ENCODE data around the gene AJM1.

AJM1 gene

DNA sequence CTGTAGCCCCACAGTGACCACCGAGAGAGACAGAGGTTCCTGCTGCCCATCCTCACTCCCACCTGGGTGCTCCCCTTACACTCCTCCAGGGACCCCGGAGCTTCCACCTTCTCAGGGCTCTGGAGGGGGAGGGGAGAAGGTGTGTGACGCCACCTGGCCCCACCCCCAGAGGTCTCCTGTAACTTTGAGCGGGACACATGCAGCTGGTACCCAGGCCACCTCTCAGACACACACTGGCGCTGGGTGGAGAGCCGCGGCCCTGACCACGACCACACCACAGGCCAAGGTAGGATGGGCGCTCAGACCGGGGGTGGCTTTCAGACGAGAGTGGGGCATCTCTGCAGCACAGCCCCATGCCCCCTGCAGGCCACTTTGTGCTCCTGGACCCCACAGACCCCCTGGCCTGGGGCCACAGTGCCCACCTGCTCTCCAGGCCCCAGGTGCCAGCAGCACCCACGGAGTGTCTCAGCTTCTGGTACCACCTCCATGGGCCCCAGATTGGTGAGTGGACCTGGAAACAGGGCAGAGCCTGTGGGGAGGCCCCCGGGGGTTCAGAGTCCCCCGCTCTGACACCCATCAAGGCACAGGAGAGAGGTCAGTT lies 14.4 kb downstream of the AJM1 start:
- no peak for TF ChIP-seq PAX5 (IDR thresholded peaks at IDR 0.05; ENCODE audit: insufficient read depth, low read length, severe bottlenecking)
- TF ChIP-seq SPI1 (IDR thresholded peaks at IDR 0.05; ENCODE audit: low read depth, low read length), result no peak
- no peak for TF ChIP-seq TAF1 (IDR thresholded peaks at IDR 0.05; ENCODE audit: low read depth, low read length)
- no peak for TF ChIP-seq POLR2A (IDR thresholded peaks at IDR 0.05; ENCODE audit: low read depth, low read length)
- no peak for TF ChIP-seq POLR2AphosphoS5 (IDR thresholded peaks at IDR 0.05; ENCODE audit: low read depth, low read length)
- TF ChIP-seq POU2F2 (IDR thresholded peaks at IDR 0.05; ENCODE audit: low read depth, low read length), result no peak
- no peak for FAIRE-seq
- no peak for DNase-seq (ENCODE audit: insufficient read length, low spot score)

DNA sequence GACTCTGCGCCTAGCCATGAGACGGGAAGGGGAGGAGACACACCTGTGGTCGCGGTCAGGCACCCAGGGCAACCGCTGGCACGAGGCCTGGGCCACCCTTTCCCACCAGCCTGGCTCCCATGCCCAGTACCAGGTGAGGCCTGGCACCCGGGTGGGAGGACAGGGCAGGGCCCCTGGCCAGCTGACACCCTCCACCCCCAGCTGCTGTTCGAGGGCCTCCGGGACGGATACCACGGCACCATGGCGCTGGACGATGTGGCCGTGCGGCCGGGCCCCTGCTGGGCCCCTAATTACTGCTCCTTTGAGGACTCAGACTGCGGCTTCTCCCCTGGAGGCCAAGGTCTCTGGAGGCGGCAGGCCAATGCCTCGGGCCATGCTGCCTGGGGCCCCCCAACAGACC lies 14.9 kb downstream of the AJM1 start:
- DNase-seq (ENCODE audit: insufficient read length, low spot score) (no peak), FAIRE-seq (no peak)
- TF ChIP-seq SPI1 (IDR thresholded peaks at IDR 0.05; ENCODE audit: low read depth, low read length) (no peak), POLR2AphosphoS5 (IDR thresholded peaks at IDR 0.05; ENCODE audit: low read depth, low read length) (no peak), POLR2A (IDR thresholded peaks at IDR 0.05; ENCODE audit: low read depth, low read length) (no peak), POU2F2 (IDR thresholded peaks at IDR 0.05; ENCODE audit: low read depth, low read length) (no peak), PAX5 (IDR thresholded peaks at IDR 0.05; ENCODE audit: insufficient read depth, low read length, severe bottlenecking) (no peak), TAF1 (IDR thresholded peaks at IDR 0.05; ENCODE audit: low read depth, low read length) (no peak)

DNA sequence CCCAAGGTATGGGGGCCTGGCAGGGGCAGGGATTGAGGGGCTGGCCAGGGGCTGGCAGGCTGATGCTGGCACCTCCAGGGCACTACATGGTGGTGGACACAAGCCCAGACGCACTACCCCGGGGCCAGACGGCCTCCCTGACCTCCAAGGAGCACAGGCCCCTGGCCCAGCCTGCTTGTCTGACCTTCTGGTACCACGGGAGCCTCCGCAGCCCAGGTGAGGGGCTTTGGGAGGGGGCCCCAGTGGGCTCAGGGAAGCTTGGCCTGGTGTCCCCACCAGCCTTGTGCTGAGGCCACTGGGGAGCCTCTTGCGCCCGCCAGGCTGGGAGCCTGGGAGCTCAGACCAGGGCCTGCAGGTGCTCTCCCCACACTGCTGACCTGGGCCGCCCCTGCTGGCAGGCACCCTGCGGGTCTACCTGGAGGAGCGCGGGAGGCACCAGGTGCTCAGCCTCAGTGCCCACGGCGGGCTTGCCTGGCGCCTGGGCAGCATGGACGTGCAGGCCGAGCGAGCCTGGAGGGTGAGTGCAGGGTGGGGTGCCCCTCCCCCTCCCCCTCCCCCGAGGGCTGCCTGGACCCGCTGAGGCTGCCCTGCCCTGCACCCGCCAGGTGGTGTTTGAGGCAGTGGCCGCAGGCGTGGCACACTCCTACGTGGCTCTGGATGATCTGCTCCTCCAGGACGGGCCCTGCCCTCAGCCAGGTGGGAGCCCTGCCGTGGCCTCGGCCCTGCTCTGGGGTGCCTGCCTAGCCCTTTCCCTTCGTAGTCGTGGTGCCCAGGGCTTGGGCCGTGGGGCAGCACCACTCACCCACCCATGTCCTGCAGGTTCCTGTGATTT lies 15.5 kb downstream of the AJM1 start:
- DNase-seq (ENCODE audit: insufficient read length, low spot score) (no peak), FAIRE-seq (no peak)
- TF ChIP-seq PAX5 (IDR thresholded peaks at IDR 0.05; ENCODE audit: insufficient read depth, low read length, severe bottlenecking) (no peak), SPI1 (IDR thresholded peaks at IDR 0.05; ENCODE audit: low read depth, low read length) (no peak), POU2F2 (IDR thresholded peaks at IDR 0.05; ENCODE audit: low read depth, low read length) (no peak), POLR2AphosphoS5 (IDR thresholded peaks at IDR 0.05; ENCODE audit: low read depth, low read length) (0 out of 2 replicates have a peak, but pooled peaks have one; percentile 30), TAF1 (IDR thresholded peaks at IDR 0.05; ENCODE audit: low read depth, low read length) (no peak), POLR2A (IDR thresholded peaks at IDR 0.05; ENCODE audit: low read depth, low read length) (no peak)

DNA sequence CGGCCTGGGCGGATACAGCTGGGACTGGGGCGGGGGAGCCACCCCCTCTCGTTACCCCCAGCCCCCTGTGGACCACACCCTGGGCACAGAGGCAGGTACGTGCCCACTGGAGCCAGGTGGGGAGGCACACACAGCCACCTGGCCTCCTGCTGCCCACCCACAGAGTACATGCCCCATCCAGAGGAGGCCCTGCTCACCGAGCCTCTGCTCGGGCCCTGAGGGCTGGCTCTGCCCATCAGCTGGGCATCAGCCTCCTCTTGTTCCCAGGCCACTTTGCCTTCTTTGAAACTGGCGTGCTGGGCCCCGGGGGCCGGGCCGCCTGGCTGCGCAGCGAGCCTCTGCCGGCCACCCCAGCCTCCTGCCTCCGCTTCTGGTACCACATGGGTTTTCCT lies 16.2 kb downstream of the AJM1 start:
- TF ChIP-seq POLR2AphosphoS5 (IDR thresholded peaks at IDR 0.05; ENCODE audit: low read depth, low read length) (no peak), POLR2A (IDR thresholded peaks at IDR 0.05; ENCODE audit: low read depth, low read length) (no peak), POU2F2 (IDR thresholded peaks at IDR 0.05; ENCODE audit: low read depth, low read length) (no peak), SPI1 (IDR thresholded peaks at IDR 0.05; ENCODE audit: low read depth, low read length) (no peak)
- FAIRE-seq, result no peak
- DNase-seq (ENCODE audit: insufficient read length, low spot score), result no peak

DNA sequence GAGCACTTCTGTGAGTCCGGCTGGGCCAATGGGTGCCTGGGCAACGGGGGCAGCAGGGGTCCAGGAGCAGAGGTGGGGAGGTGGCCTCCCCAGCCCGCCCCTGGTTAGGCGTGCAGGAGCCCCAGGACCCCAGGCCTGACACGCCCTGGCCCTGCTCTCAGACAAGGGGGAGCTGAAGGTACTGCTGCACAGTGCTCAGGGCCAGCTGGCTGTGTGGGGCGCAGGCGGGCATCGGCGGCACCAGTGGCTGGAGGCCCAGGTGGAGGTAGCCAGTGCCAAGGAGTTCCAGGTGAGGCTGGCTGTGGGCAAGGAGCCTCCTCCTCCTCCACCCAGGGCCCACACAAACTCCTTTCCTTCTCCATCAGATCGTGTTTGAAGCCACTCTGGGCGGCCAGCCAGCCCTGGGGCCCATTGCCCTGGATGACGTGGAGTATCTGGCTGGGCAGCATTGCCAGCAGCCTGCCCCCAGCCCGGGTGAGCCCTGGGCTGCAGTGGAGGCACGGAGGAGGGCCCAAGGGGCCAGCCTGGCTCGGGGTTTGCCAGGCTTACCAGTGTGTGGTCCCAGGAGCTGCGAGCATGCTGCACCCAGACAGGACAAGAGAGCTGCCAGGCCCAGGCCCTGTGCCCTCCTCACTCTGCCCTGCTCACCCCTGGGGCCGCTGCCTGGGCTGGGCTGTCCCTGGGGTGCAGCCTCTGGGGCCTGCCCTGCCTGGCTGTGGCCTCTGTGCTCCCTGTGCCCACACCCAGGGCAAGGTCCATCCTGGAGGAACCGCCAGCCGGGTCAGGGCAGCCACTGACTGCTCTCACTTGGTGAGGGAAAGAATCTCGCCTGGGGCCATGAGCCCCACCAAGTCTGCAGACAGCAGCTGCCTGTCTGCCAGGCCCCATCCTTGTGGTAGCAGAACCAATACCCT lies 16.8 kb downstream of the AJM1 start:
- no peak for DNase-seq (ENCODE audit: insufficient read length, low spot score)
- FAIRE-seq, result no peak
- TF ChIP-seq POLR2A (IDR thresholded peaks at IDR 0.05; ENCODE audit: low read depth, low read length) (no peak), PAX5 (IDR thresholded peaks at IDR 0.05; ENCODE audit: insufficient read depth, low read length, severe bottlenecking) (no peak)

DNA sequence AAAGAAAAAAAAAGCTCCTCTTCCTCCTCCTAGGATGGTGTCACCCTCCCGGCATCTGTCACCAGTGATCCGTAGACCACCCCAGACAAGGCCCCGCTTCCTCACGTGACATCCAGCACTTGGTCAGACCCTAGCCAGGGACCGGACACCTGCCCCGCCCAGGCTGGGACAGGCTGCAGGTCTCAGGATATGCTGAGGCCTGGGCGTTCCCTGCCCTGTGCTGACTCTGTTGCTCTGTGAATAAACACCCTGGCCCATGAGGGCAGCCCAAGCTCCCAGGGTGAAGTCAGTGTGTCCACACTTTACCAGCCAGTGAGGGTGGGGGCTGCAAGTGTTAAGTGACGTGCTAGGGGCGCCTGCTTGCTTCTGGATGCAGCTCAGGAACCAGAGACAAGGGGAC lies 18.3 kb downstream of the AJM1 start:
- TF ChIP-seq POU2F2 (IDR thresholded peaks at IDR 0.05; ENCODE audit: low read depth, low read length) (no peak), POLR2AphosphoS5 (IDR thresholded peaks at IDR 0.05; ENCODE audit: low read depth, low read length) (peak; percentile 40; the same call in 1 of the 2 replicates)
- FAIRE-seq, result no peak
- DNase-seq (ENCODE audit: insufficient read length, low spot score), result no peak

DNA sequence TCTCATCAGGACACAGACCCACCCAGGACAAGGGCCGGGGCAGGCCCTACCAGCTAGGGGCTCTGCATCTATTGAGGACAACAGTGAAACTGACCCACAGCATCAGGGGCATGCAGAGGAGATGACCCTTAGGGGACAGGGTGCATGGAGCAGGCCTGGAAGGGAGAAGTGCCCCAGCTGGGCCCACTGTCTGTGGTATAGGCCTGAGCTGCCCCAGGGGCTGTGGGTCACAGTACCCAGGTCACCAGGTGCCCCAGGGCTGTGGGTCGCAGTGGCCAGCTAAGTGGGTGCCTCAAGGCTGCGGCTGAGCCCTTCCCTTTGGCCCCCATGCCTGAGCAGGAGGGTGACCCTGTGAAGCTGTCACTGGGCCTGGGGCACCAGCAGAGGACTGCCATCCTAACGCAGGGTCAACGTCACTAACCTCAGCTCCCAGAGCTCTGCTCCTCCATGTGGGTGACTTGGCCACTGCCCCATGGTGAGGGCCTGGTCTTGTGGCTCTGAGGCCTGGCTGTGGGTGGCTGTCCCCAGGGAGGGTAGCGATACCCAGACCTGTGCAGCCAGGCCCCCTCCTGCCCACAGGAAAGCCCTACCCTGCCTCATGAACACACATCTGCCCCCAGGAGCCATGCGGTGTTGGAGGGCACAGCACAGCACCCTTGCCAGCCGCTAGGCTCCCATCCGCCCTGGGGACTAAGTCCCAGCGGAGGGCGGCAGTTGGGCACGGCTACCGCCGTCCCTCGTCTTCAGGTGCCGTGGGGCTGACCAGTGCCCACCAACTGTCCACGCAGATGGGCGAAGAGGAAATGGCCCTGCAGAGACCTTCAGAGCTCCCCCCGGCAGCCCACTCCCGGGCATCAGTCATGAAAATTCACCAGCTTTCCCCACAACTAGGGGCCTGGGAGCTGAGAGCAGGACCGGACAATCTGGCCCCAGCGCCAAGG lies 18.9 kb downstream of the AJM1 start:
- FAIRE-seq (no peak), DNase-seq (ENCODE audit: insufficient read length, low spot score) (no peak)
- TF ChIP-seq POLR2AphosphoS5 (IDR thresholded peaks at IDR 0.05; ENCODE audit: low read depth, low read length) (peak; percentile 18; the same call in 1 of the 2 replicates), POLR2A (IDR thresholded peaks at IDR 0.05; ENCODE audit: low read depth, low read length) (no peak), POU2F2 (IDR thresholded peaks at IDR 0.05; ENCODE audit: low read depth, low read length) (0 out of 2 replicates have a peak, but pooled peaks have one; percentile 26)

DNA sequence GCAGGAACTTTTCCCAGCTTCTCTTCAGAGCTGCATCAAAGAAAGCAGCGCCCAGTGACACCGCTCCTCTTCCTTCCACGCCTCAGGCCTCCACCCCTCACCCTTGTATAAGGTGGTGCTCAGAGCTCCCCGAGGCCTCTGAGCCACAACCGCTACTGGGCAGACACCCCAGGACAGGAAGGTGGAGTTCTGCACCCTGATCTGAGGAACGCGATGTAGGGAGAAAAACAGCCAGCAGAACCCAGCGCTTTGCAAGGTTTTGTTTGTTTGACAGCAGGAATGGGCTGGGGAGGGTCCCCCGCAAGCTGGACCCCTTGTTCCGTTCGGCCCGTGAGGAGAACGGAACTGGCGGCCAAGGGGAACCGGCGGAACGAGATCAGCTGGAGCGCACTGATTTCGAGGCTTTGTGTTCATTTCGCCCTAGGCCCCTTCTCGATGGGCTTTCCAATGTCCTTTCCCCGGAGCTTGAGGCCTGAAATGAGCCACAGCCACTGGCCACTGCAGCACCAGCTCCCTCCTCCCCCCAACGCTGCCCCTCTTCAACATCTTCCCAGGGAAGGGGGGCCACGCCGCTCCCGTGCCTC lies 19.7 kb downstream of the AJM1 start:
- no peak for DNase-seq (ENCODE audit: insufficient read length, low spot score)
- no peak for FAIRE-seq
- TF ChIP-seq POU2F2 (IDR thresholded peaks at IDR 0.05; ENCODE audit: low read depth, low read length) (no peak), SPI1 (IDR thresholded peaks at IDR 0.05; ENCODE audit: low read depth, low read length) (no peak), POLR2A (IDR thresholded peaks at IDR 0.05; ENCODE audit: low read depth, low read length) (no peak), PAX5 (IDR thresholded peaks at IDR 0.05; ENCODE audit: insufficient read depth, low read length, severe bottlenecking) (no peak), TAF1 (IDR thresholded peaks at IDR 0.05; ENCODE audit: low read depth, low read length) (no peak), POLR2AphosphoS5 (IDR thresholded peaks at IDR 0.05; ENCODE audit: low read depth, low read length) (no peak)

All from GM12891 (cell line).